ENCODE data around the gene PTAFR. TPM values are rescaled to one million over a fixed set of nuclear protein-coding genes. Genes with fewer than 3 reads are reported as not detected.

Gene PTAFR
- total and polyA plus RNA-seq, 2 of the 8 experiments (the other 6 are each of a cell fraction or from before 2014, with no cell fraction given) = 1.2 to 4.9 TPM

DNA sequence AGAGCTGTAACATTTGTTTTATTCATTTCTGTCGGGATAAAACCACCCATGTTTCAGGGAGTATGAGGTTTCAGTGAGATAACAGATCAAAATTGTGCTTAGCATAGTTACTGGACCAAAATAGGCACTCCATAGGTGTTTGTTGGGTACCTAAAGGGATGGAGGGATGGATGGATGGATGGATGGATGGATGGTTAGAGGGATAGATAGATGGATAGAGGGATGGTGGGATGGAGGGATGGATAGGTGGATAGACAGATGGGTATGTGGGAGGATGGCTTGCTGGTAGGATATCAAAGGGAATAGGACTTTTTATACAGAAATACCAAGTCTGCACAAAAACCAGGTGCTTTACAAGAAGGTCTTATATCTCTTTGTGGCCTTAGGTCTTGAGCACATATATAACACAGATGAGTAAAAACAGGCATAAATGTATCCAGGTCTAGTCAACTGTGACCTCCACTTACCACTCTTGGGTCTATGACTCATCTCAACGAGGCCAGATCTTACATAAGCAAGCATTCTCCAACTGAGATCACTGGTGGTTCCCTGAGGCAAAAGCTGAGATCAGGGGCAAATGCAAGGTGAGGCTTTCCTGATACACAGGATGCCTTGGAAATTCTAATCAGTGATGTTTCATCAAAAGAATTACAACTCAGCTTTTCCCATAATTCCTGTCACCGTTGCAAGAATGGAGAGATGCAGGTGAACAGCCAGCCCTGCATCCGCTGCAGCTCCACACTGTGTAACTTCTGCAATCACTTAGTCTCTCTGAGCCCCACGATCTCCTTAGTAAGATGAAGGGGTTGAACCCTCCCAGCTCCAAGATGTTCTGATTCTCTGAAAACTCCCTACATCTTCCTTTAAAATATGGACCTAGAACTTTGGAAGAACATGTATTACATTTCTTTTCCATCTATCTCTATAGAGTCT lies 32.0 kb downstream of the PTAFR start:
- no peak for DNase-seq (ENCODE audit: low read depth in 1 of 2, low spot score in 2 of 2)
- H3K4me3 ChIP-seq (ENCODE audit: extremely low read depth in 1 of 4, insufficient read depth in 2 of 4, low read depth in 3 of 4, low read length in 4 of 4) = no peak overlapping the region
- H3K23ac ChIP-seq (ENCODE audit: insufficient read length) = no peak overlapping the region
- H3K4ac ChIP-seq (replicated peaks; ENCODE audit: insufficient read length, low read depth, low read length) = no peak overlapping the region
- no peak overlapping the region for H3K56ac ChIP-seq (replicated peaks; ENCODE audit: insufficient read length, low read depth, low read length)
- no peaks in the 10 kb centered on the region for H3K79me2 ChIP-seq (ENCODE audit: control insufficient read depth in 1 of 2, insufficient read depth in 2 of 2, low read length in 2 of 2)
- POLR2A ChIA-PET (ENCODE audit: partially characterized antibody) = no interaction called here
- no peak for FAIRE-seq
- H2BK120ac ChIP-seq (replicated peaks; ENCODE audit: low read depth, low read length) = no peak overlapping the region
- H3K4me2 ChIP-seq (ENCODE audit: insufficient read depth in 1 of 2, low read depth in 2 of 2, low read length in 2 of 2) = no peak overlapping the region
- H4K20me1 ChIP-seq (replicated peaks in 1 of 2; ENCODE audit: control insufficient read depth in 1 of 2, insufficient read depth in 2 of 2, low read length in 2 of 2) = no peaks in the 10 kb centered on the region
- no peak overlapping the region for H3K14ac ChIP-seq (ENCODE audit: insufficient read length)
- WGBS, 2 experiments (ENCODE audit: extremely low coverage in 1 of 2, insufficient coverage in 1 of 2, insufficient read length in 1 of 2, insufficient replicate concordance in 2 of 2, low coverage in 1 of 2, low lambda C conversion rate in 2 of 2, missing lambda C conversion rate in 1 of 2) = 88% methylated on average over 5 of the region's 5 CpGs; no CpG with 5 or more reads in 1 of the 2 experiments
- H3K79me1 ChIP-seq (ENCODE audit: low read depth, low read length) = peaks cover 2% of the 10 kb centered on the region; the same call in 1 of the 2 replicates
- no peak overlapping the region for H4K8ac ChIP-seq (ENCODE audit: extremely low read depth, insufficient read depth, low read length)
- H3K27me3 ChIP-seq (replicated peaks in 1 of 4; ENCODE audit: control insufficient read depth in 3 of 4, extremely low read depth in 1 of 4, insufficient read depth in 3 of 4, low read length in 3 of 4) = no peaks in the 10 kb centered on the region
- H3K18ac ChIP-seq (ENCODE audit: extremely low read depth, low read length) = no peak overlapping the region
- no peak overlapping the region for H2BK15ac ChIP-seq (ENCODE audit: low read length)
- no peaks in the 10 kb centered on the region for H3K36me3 ChIP-seq (ENCODE audit: control insufficient read depth in 2 of 4, insufficient read depth in 4 of 4, low read length in 3 of 4)
- H2AFZ ChIP-seq (ENCODE audit: low read length) = no peak overlapping the region
- no peaks in the 10 kb centered on the region for H3K9me3 ChIP-seq (ENCODE audit: insufficient read depth in 2 of 2, low read depth in 1 of 2, low read length in 1 of 2)
- H4K5ac ChIP-seq (ENCODE audit: insufficient read length, low read depth, low read length) = no peak overlapping the region
- no peak overlapping the region for H3K27ac ChIP-seq (ENCODE audit: low read depth, low read length)
- H3K23me2 ChIP-seq (ENCODE audit: low read depth, low read length) = peaks cover 3% of the 10 kb centered on the region; the same call in 1 of the 2 replicates
- H2BK12ac ChIP-seq (ENCODE audit: low read depth, low read length) = no peak overlapping the region
- H2BK20ac ChIP-seq (ENCODE audit: low read length) = no peak overlapping the region
- H3K9ac ChIP-seq (replicated peaks in 1 of 4; ENCODE audit: extremely low read depth in 1 of 4, low read depth in 3 of 4, low read length in 3 of 4) = no peak overlapping the region
- H2BK5ac ChIP-seq (ENCODE audit: low read depth, low read length) = no peak overlapping the region
- CTCF ChIA-PET (ENCODE audit: partially characterized antibody) = interaction anchor here (0.8 kb wide), 1 partner anchor 10 kb away, joined by 3 read pairs; no protein-coding TSS in a partner anchor
- H2AK5ac ChIP-seq (ENCODE audit: low read depth, low read length) = no peak overlapping the region
- no peak overlapping the region for H4K91ac ChIP-seq (replicated peaks; ENCODE audit: insufficient read length, low read length)
- peaks cover 0 to 10% (median 7%) of the 10 kb centered on the region in 4 experiments; a peak in 6 of 7 replicates for H3K4me1 ChIP-seq (replicated peaks in 1 of 4; ENCODE audit: control insufficient read depth in 3 of 4, insufficient read depth in 4 of 4, low read length in 3 of 4)
- TF ChIP-seq, protein P1, sequence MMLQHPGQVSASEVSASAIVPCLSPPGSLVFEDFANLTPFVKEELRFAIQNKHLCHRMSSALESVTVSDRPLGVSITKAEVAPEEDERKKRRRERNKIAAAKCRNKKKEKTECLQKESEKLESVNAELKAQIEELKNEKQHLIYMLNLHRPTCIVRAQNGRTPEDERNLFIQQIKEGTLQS (IDR thresholded peaks at IDR 0.05; ENCODE audit: insufficient read depth, low read depth, low read length) = no peak
- TF ChIP-seq ASH2L (IDR thresholded peaks at IDR 0.05; ENCODE audit: low read length) (no peak), BRCA1 (IDR thresholded peaks at IDR 0.05; ENCODE audit: low read depth, low read length) (no peak), TAF1 (IDR thresholded peaks at IDR 0.05; ENCODE audit: low read depth, low read length) (no peak), NANOG (IDR thresholded peaks at IDR 0.05; ENCODE audit: insufficient read depth, low read depth, low read length, poor library complexity, severe bottlenecking) (no peak), SUZ12 (IDR thresholded peaks at IDR 0.05; ENCODE audit: low read length) (no peak), CBX8 (IDR thresholded peaks at IDR 0.05; ENCODE audit: borderline replicate concordance, low read depth, low read length) (no peak), YY1 (IDR thresholded peaks at IDR 0.05; ENCODE audit: low read depth, low read length) (no peak)
- TF ChIP-seq, protein P2, sequence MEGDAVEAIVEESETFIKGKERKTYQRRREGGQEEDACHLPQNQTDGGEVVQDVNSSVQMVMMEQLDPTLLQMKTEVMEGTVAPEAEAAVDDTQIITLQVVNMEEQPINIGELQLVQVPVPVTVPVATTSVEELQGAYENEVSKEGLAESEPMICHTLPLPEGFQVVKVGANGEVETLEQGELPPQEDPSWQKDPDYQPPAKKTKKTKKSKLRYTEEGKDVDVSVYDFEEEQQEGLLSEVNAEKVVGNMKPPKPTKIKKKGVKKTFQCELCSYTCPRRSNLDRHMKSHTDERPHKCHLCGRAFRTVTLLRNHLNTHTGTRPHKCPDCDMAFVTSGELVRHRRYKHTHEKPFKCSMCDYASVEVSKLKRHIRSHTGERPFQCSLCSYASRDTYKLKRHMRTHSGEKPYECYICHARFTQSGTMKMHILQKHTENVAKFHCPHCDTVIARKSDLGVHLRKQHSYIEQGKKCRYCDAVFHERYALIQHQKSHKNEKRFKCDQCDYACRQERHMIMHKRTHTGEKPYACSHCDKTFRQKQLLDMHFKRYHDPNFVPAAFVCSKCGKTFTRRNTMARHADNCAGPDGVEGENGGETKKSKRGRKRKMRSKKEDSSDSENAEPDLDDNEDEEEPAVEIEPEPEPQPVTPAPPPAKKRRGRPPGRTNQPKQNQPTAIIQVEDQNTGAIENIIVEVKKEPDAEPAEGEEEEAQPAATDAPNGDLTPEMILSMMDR (IDR thresholded peaks at IDR 0.05; ENCODE audit: control extremely low read depth in 1 of 3, insufficient read depth in 1 of 3, low read depth in 1 of 3, low read length in 3 of 3) = no peak
